ENCODE measurements around the gene TMEM38A.
"Not testable (repeated sequence)": the region's sequence is repeated elsewhere in the genome, so short reads cannot be mapped to it uniquely, and the experiment has no call there.

The TMEM38A gene

GRCh38 chr19:16645140-16645539 lies 15.8 kb upstream of the TMEM38A start:
- no peak overlapping the region for H3K4me3 ChIP-seq (ENCODE audit: control insufficient read depth, low read depth, low read length)
- TF ChIP-seq CTCF (IDR thresholded peaks at IDR 0.05; ENCODE audit: control insufficient read depth, insufficient read depth, low read depth, low read length, missing control alignments): no peak
- no peak for DNase-seq (ENCODE audit: low read depth)

- no peak overlapping the region for H3K4me3 ChIP-seq (ENCODE audit: control insufficient read depth, low read depth, low read length)
- no peak for TF ChIP-seq CTCF (IDR thresholded peaks at IDR 0.05; ENCODE audit: control insufficient read depth, insufficient read depth, low read depth, low read length, missing control alignments)
- DNase-seq (ENCODE audit: low read depth): no peak
Observed at GRCh38 chr19:16649734-16650133, 11.2 kb upstream of the TMEM38A start.

GRCh38 chr19:16650821-16651220 lies 10.1 kb upstream of the TMEM38A start:
- no peak for TF ChIP-seq CTCF (IDR thresholded peaks at IDR 0.05; ENCODE audit: control insufficient read depth, insufficient read depth, low read depth, low read length, missing control alignments)
- no peak for DNase-seq (ENCODE audit: low read depth)
- no peak overlapping the region for H3K4me3 ChIP-seq (ENCODE audit: control insufficient read depth, low read depth, low read length)

- not testable (repeated sequence) for H3K4me3 ChIP-seq (ENCODE audit: control insufficient read depth, low read depth, low read length); DNase-seq (ENCODE audit: low read depth)
Observed at GRCh38 chr19:16651421-16652188, 9.3 kb upstream of the TMEM38A start.

DNA sequence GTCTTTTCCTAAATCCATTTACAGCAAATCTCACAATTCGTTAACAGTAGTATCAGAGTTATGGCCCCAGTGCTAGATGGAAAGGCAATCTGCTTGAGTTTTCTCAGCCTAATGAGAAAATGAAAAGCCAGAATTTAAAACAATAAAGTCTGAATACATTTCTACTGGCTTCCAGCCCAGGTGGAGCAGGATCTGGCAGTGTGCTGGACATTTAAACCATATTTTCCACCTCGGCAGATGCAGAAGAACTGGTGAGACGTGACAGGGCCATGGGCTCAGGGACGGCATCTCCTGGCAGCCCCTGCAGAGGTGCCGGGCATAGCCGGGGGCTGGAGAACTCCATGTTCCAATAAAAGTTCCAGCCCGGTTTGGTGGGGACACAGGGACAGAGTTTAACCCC lies 8.1 kb upstream of the TMEM38A start:
- DNase-seq (ENCODE audit: low read depth): no peak
- no peak overlapping the region for H3K4me3 ChIP-seq (ENCODE audit: control insufficient read depth, low read depth, low read length)
- TF ChIP-seq CTCF (IDR thresholded peaks at IDR 0.05; ENCODE audit: control insufficient read depth, insufficient read depth, low read depth, low read length, missing control alignments): no peak

- no peak overlapping the region for H3K4me3 ChIP-seq (ENCODE audit: control insufficient read depth, low read depth, low read length)
- DNase-seq (ENCODE audit: low read depth): no peak
- no peak for TF ChIP-seq CTCF (IDR thresholded peaks at IDR 0.05; ENCODE audit: control insufficient read depth, insufficient read depth, low read depth, low read length, missing control alignments)
Observed at GRCh38 chr19:16654140-16654539, 6.8 kb upstream of the TMEM38A start.

- H3K4me3 ChIP-seq (ENCODE audit: control insufficient read depth, low read depth, low read length): no peak overlapping the region
- DNase-seq (ENCODE audit: low read depth): no peak
Observed at GRCh38 chr19:16654627-16655026, 6.3 kb upstream of the TMEM38A start.

More at GRCh38 chr19:16654627-16655026, 6.3 kb upstream of the TMEM38A start:
- no peak for TF ChIP-seq CTCF (IDR thresholded peaks at IDR 0.05; ENCODE audit: control insufficient read depth, insufficient read depth, low read depth, low read length, missing control alignments)
